HCT116 (cell line): ENCODE data around the gene SUPT20HL2. TPM values are rescaled to one million over a fixed set of nuclear protein-coding genes. Genes with fewer than 3 reads are reported as not detected.

Experiments used
- ATAC-seq: fragments of 200-7000 bp; cut with Tn5 transposase; 2 replicates; pipeline ENCODE4 v1.9.1; 2020; ENCODE audit warnings: mild to moderate bottlenecking, moderate library complexity
- BruUV-seq: library from RNA; stranded (reverse); fragments of 400-500 nt; replicated peaks from 2 replicates; lab custom pipeline; 2021; lab: Mats Ljungman, UMichigan
- CTCF ChIA-PET: fragments of 300-600 bp; sonication (Branson Sonifier 250); formaldehyde crosslinking; loops from one replicate; lab custom pipeline; 2021; ENCODE audit warnings: antibody characterized with exemption; lab: Charles Lee
- POLR2A ChIA-PET: fragments of 300-600, 350-600 bp; sonication (Branson Sonifier 250); formaldehyde crosslinking; loops from one replicate; lab custom pipeline; 2021; ENCODE audit warnings: antibody characterized with exemption; lab: Charles Lee
- RAD21 ChIA-PET, 2 experiments: fragments of 300-600 bp; sonication (Branson Sonifier 250); formaldehyde crosslinking; loops; one replicate each; lab custom pipeline; 2023; ENCODE audit warnings: low total read pairs in 2 of 2; ENCODE audit not compliant: uncharacterized antibody in 2 of 2, unreplicated experiment in 2 of 2, low non-redundant PET in 1 of 2; lab: Charles Lee
- DNase-seq: peaks from one replicate; pipeline ENCODE4 v3.0.0-alpha.2; 2010; ENCODE audit warnings: low read depth, low spot score
- H2AFZ ChIP-seq: fragments of 200-600 bp; shearing (Covaris generic), sonication (generic); 2 replicates; pipeline ENCODE4 v1.6.1; 2017; ENCODE audit warnings: low read depth, mixed run types, mixed read lengths, antibody characterized with exemption, low read length; ENCODE audit not compliant: poor library complexity, severe bottlenecking
- H3K27ac ChIP-seq: 2 replicates; pipeline ENCODE4 v1.5.1; 2012; ENCODE audit warnings: low read depth, low read length
- H3K27me3 ChIP-seq: fragments of 200-600 bp; sonication (generic); 2 replicates; pipeline ENCODE4 v1.6.1; 2016; ENCODE audit warnings: mixed run types, low read length, mixed read lengths; ENCODE audit not compliant: insufficient read depth
- H3K36me3 ChIP-seq, 2 experiments: fragments of 200-500 bp in 1 of 2; fragments of 200-600 bp in 1 of 2; sonication (Bioruptor generic) in 1 of 2; sonication (generic) in 1 of 2; 2 replicates each; pipeline versions ENCODE4 v1.5.1 to v1.6.1; 2014 to 2016; ENCODE audit warnings: low read length in 2 of 2, inconsistent platforms in 1 of 2, mixed read lengths in 1 of 2, mixed run types in 1 of 2; ENCODE audit not compliant: insufficient read depth in 2 of 2, control insufficient read depth in 1 of 2
- H3K4me1 ChIP-seq, 2 experiments: fragments of 200-600 bp in 1 of 2; sonication (generic) in 1 of 2; 2 replicates each; pipeline versions ENCODE4 v1.5.1 to v1.6.1; 2012 to 2017; ENCODE audit warnings: low read length in 2 of 2, inconsistent platforms in 1 of 2, mild to moderate bottlenecking in 1 of 2, mixed read lengths in 1 of 2, mixed run types in 1 of 2, moderate library complexity in 1 of 2; ENCODE audit not compliant: insufficient read depth in 2 of 2, control insufficient read depth in 1 of 2
- H3K4me2 ChIP-seq: fragments of 200-600 bp; sonication (generic); 2 replicates; pipeline ENCODE4 v1.6.1; 2017; ENCODE audit warnings: mixed run types, low read length, mixed read lengths
- H3K4me3 ChIP-seq, 2 experiments: fragments of 200-600 bp in 1 of 2; sonication (generic) in 1 of 2; replicated peaks in 1 of 2; 2 replicates each; pipeline ENCODE4 v1.5.1; 2011 to 2016; ENCODE audit warnings: low read length in 2 of 2, control low read depth in 1 of 2, low read depth in 1 of 2, mild to moderate bottlenecking in 1 of 2, mixed read lengths in 1 of 2, mixed run types in 1 of 2
- H3K79me2 ChIP-seq: fragments of 200-600 bp; sonication (generic); 2 replicates; pipeline ENCODE4 v1.6.1; 2017; ENCODE audit warnings: mild to moderate bottlenecking, mixed run types, low read length, moderate library complexity, mixed read lengths; ENCODE audit not compliant: insufficient read depth
- H3K9ac ChIP-seq: fragments of 200-600 bp; sonication (generic); 2 replicates; pipeline ENCODE4 v1.6.1; 2016; ENCODE audit warnings: low read length, mixed read lengths
- H3K9me2 ChIP-seq: fragments of 200-600 bp; sonication (generic), shearing (Covaris generic); 2 replicates; pipeline ENCODE4 v1.6.1; 2017; ENCODE audit warnings: mixed run types, mild to moderate bottlenecking, moderate library complexity; ENCODE audit not compliant: insufficient read depth
- H3K9me3 ChIP-seq, 2 experiments: fragments of 200-500 bp in 1 of 2; fragments of 200-600 bp in 1 of 2; sonication (Bioruptor generic) in 1 of 2; sonication (generic) in 1 of 2; 2 replicates each; pipeline ENCODE4 v1.6.1; 2014 to 2017; ENCODE audit warnings: low read length in 2 of 2, mixed read lengths in 2 of 2, inconsistent platforms in 1 of 2, low read depth in 1 of 2, mild to moderate bottlenecking in 1 of 2, mixed run types in 1 of 2, moderate library complexity in 1 of 2; ENCODE audit not compliant: control insufficient read depth in 1 of 2, insufficient read depth in 1 of 2
- H4K20me1 ChIP-seq: fragments of 200-600 bp; sonication (generic), shearing (Covaris generic); 2 replicates; pipeline ENCODE4 v1.6.1; 2017; ENCODE audit warnings: mixed run types, mild to moderate bottlenecking, moderate library complexity; ENCODE audit not compliant: insufficient read depth
- CBX3 ChIP-seq: IDR thresholded peaks from 2 replicates; pipeline ENCODE4 v1.6.1; 2012; ENCODE audit warnings: low read depth
- CTCF ChIP-seq, 3 experiments: fragments of 200-600 bp in 1 of 3; sonication (generic) in 1 of 3; IDR thresholded peaks in 2 of 3; conservative IDR thresholded peaks in 1 of 3; 2 replicates each; pipeline ENCODE4 v1.5.1; 2012 to 2017; ENCODE audit warnings: low read depth in 2 of 3, low read length in 2 of 3, antibody characterized with exemption in 1 of 3, borderline replicate concordance in 1 of 3, control low read depth in 1 of 3, mild to moderate bottlenecking in 1 of 3, mixed read lengths in 1 of 3, mixed run types in 1 of 3, moderate library complexity in 1 of 3; ENCODE audit not compliant: insufficient read depth in 1 of 3
- ELF1 ChIP-seq: IDR thresholded peaks from 2 replicates; pipeline ENCODE4 v1.6.1; 2012; ENCODE audit warnings: low read depth, borderline replicate concordance
- FOSL1 ChIP-seq: IDR thresholded peaks from 2 replicates; pipeline ENCODE4 v1.6.1; 2012; ENCODE audit warnings: low read depth
- POLR2A ChIP-seq: IDR thresholded peaks from 2 replicates; pipeline ENCODE4 v1.7.0; 2011; ENCODE audit warnings: borderline replicate concordance; ENCODE audit not compliant: insufficient read depth, insufficient read length; ENCODE audit errors: extremely low read depth
- POLR2AphosphoS5 ChIP-seq: IDR thresholded peaks from 2 replicates; pipeline ENCODE4 v1.6.1; 2011; ENCODE audit warnings: mild to moderate bottlenecking, low read depth, low read length, moderate library complexity
- SIN3A ChIP-seq: IDR thresholded peaks from 2 replicates; pipeline ENCODE4 v1.6.1; 2012; ENCODE audit warnings: low read depth
- SRF ChIP-seq: IDR thresholded peaks from 2 replicates; pipeline ENCODE4 v1.6.1; 2012; ENCODE audit warnings: low read depth
- TCF7L2 ChIP-seq: IDR thresholded peaks from 2 replicates; pipeline ENCODE4 v1.7.0; 2011; ENCODE audit warnings: borderline replicate concordance, inconsistent platforms; ENCODE audit not compliant: insufficient read depth, insufficient read length; ENCODE audit errors: extremely low read depth
- ZBTB33 ChIP-seq: IDR thresholded peaks from 2 replicates; pipeline ENCODE4 v1.6.1; 2011; ENCODE audit warnings: mild to moderate bottlenecking, low read length, moderate library complexity; ENCODE audit not compliant: insufficient replicate concordance; ENCODE audit errors: extremely low read depth
- ZNF274 ChIP-seq: fragments of 200-500 bp; sonication (Bioruptor generic); IDR thresholded peaks from 2 replicates; pipeline ENCODE4 v1.6.1; 2014; ENCODE audit warnings: mild to moderate bottlenecking, low read depth, low read length, inconsistent platforms
- intact Hi-C: fragments of 100-400 bp; cut with micrococcal nuclease; formaldehyde crosslinking; loops from 2 replicates; pipeline ENCODE4 v1.10.0; 2022
- total RNA-seq: library from RNA; stranded (reverse); gene quantifications from one replicate; pipeline ENCODE4 v1.2.1, GENCODE V29; 2021; ENCODE audit not compliant: unreplicated experiment
- TF ChIP-seq, protein P1 (sequence below): IDR thresholded peaks from 2 replicates; pipeline ENCODE4 v1.6.1; 2012
- TF ChIP-seq, protein P2 (sequence below): IDR thresholded peaks from 2 replicates; pipeline ENCODE4 v1.6.1; 2012

The SUPT20HL2 gene
- total RNA-seq, 1 experiment from 2014 or later, result not detected

- ATAC-seq, result no peak
- H3K27ac ChIP-seq, result no peak overlapping the region
Observed at GRCh38 chrX:24271262-24271661, 42.6 kb downstream of the SUPT20HL2 start.

GRCh38 chrX:24268786-24269185 is 45.1 kb downstream of the SUPT20HL2 start:
- H4K20me1 ChIP-seq, result no peaks in the 10 kb centered on the region
- ATAC-seq (no peak), DNase-seq (no peak)
- no peaks in the 10 kb centered on the region for H3K36me3 ChIP-seq
- no peak overlapping the region for H3K4me2 ChIP-seq
- H2AFZ ChIP-seq, result no peak overlapping the region
- BruUV-seq, result no TSS peak
- no peaks in the 10 kb centered on the region for H3K9me2 ChIP-seq
- H3K9me3 ChIP-seq, result no peaks in the 10 kb centered on the region
- ChIA-PET POLR2A (no interaction called here), RAD21 (no interaction called here), CTCF (no interaction called here)
- H3K27me3 ChIP-seq, result no peaks in the 10 kb centered on the region
- H3K4me1 ChIP-seq, result peaks cover 0 to 6% of the 10 kb centered on the region in 2 experiments; a peak in 2 of 4 replicates
- no peak overlapping the region for H3K27ac ChIP-seq
- intact Hi-C loops, result no loop called here
- H3K4me3 ChIP-seq, result no peak overlapping the region
- no peaks in the 10 kb centered on the region for H3K79me2 ChIP-seq
- H3K9ac ChIP-seq, result no peak overlapping the region
- TF ChIP-seq ELF1 (no peak), ZNF274 (no peak), SIN3A (no peak), SRF (no peak), TCF7L2 (no peak), CTCF (IDR thresholded peaks at IDR 0.05 in 2 of 3, conservative IDR thresholded peaks at IDR 0.05 in 1 of 3; ENCODE audit: borderline replicate concordance in 1 of 3, insufficient read depth in 1 of 3, low read depth in 2 of 3, low read length in 2 of 3) (no peak), ZBTB33 (no peak)
- TF ChIP-seq, protein P1, sequence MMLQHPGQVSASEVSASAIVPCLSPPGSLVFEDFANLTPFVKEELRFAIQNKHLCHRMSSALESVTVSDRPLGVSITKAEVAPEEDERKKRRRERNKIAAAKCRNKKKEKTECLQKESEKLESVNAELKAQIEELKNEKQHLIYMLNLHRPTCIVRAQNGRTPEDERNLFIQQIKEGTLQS, result no peak

More at GRCh38 chrX:24271262-24271661, 42.6 kb downstream of the SUPT20HL2 start:
- ChIA-PET RAD21 (no interaction called here), POLR2A (no interaction called here), CTCF (no interaction called here)
- H3K4me1 ChIP-seq, result no peaks in the 10 kb centered on the region; a peak in 1 of 4 replicates
- intact Hi-C loops, result no loop called here
- TF ChIP-seq, protein P1, result no peak
- TF ChIP-seq SIN3A (no peak), FOSL1 (no peak), POLR2A (no peak), POLR2AphosphoS5 (no peak), ELF1 (no peak), SRF (no peak), CBX3 (no peak)
- TF ChIP-seq, protein P2, sequence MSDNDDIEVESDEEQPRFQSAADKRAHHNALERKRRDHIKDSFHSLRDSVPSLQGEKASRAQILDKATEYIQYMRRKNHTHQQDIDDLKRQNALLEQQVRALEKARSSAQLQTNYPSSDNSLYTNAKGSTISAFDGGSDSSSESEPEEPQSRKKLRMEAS, result no peak
- H3K4me2 ChIP-seq, result no peak overlapping the region
- DNase-seq, result no peak
- no peaks in the 10 kb centered on the region for H3K79me2 ChIP-seq
- no TSS peak for BruUV-seq
- no peak overlapping the region for H3K9ac ChIP-seq
- H3K9me2 ChIP-seq, result no peaks in the 10 kb centered on the region
- H2AFZ ChIP-seq, result no peak overlapping the region
- no peak overlapping the region for H3K4me3 ChIP-seq
- no peaks in the 10 kb centered on the region for H3K36me3 ChIP-seq
- no peaks in the 10 kb centered on the region for H3K27me3 ChIP-seq
- no peaks in the 10 kb centered on the region for H3K9me3 ChIP-seq
- H4K20me1 ChIP-seq, result no peaks in the 10 kb centered on the region
